IPS DF 6.9 (cell line): ENCODE data around the gene DPP6.

Source experiments
- DNase-seq: peaks from one replicate; pipeline ENCODE4 v3.0.0-alpha.2; 2013; ENCODE audit warnings: low read depth, low spot score
- H3K27ac ChIP-seq: one replicate; pipeline ENCODE4 v1.5.1; 2013; ENCODE audit warnings: low read length, control low read depth
- H3K27me3 ChIP-seq: 2 replicates; pipeline ENCODE4 v1.6.1; 2013; ENCODE audit warnings: mild to moderate bottlenecking, low read length; ENCODE audit not compliant: control insufficient read depth, insufficient read depth
- H3K36me3 ChIP-seq: 2 replicates; pipeline ENCODE4 v1.6.1; 2013; ENCODE audit warnings: low read length; ENCODE audit not compliant: control insufficient read depth, insufficient read depth
- H3K4me1 ChIP-seq: 2 replicates; pipeline ENCODE4 v1.6.1; 2013; ENCODE audit warnings: low read length; ENCODE audit not compliant: control insufficient read depth, insufficient read depth
- H3K4me3 ChIP-seq: 2 replicates; pipeline ENCODE4 v1.5.1; 2013; ENCODE audit warnings: mild to moderate bottlenecking, low read length
- H3K9me3 ChIP-seq: 2 replicates; pipeline ENCODE4 v1.6.1; 2013; ENCODE audit warnings: low read length, inconsistent platforms; ENCODE audit not compliant: control insufficient read depth, insufficient read depth
- WGBS: extraction: QIAGEN DNeasy Blood & Tissue Kit; methylation state at CpG from one replicate; pipeline ENCODE4 v1.1.7; 2013; ENCODE audit warnings: mixed read lengths, missing lambda C conversion rate; ENCODE audit not compliant: insufficient read length, insufficient coverage; 5-methylcytosine and 5-hydroxymethylcytosine counted together

Gene DPP6

DNA sequence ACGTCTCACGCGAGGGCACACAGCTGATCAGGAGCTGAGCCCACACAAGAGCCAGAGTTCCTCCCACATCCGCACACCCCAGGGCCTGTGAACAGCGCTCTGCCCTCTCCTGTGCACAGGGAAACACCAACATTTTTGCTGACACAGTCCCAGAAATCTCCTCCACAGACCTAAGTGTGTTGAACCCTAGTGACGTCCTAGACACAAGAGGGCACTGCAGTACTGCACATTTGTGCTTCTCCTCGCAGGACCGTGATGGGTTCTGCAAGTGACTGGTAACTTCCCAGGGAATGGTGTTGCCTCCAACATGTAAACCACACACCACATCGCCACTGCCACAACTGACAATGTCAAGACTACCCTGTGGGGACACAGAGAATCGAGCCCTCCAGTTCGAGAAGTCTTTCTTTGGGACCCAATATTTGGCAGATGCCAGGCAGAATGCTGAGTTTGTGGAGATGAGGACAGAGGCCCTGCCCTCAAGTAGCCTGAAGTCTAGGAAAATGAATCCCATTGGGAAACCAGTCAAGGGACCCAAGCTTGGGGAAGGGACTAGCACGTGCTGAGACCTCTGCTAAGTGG, 780.5 kb downstream of the DPP6 start:
- no peak for DNase-seq
- no peaks in the 10 kb centered on the region for H3K36me3 ChIP-seq
- H3K4me3 ChIP-seq, result no peak overlapping the region
- H3K4me1 ChIP-seq, result no peaks in the 10 kb centered on the region
- no peaks in the 10 kb centered on the region for H3K9me3 ChIP-seq
- no CpG with 5 or more reads among the region's 12 CpGs for WGBS
- no peaks in the 10 kb centered on the region for H3K27me3 ChIP-seq
- H3K27ac ChIP-seq, result no peak overlapping the region

- DNase-seq, result no peak
- H3K9me3 ChIP-seq, result no peaks in the 10 kb centered on the region
- no peaks in the 10 kb centered on the region for H3K27me3 ChIP-seq
- H3K4me3 ChIP-seq, result no peak overlapping the region
- no peaks in the 10 kb centered on the region for H3K36me3 ChIP-seq
- H3K4me1 ChIP-seq, result no peaks in the 10 kb centered on the region
- no CpG with 5 or more reads among the region's 13 CpGs for WGBS
- H3K27ac ChIP-seq, result no peak overlapping the region
Observed at GRCh38 chr7:154836021-154836448, 783.8 kb downstream of the DPP6 start.

- no peak overlapping the region for H3K4me3 ChIP-seq
- no peaks in the 10 kb centered on the region for H3K9me3 ChIP-seq
- H3K4me1 ChIP-seq, result no peaks in the 10 kb centered on the region
- H3K27ac ChIP-seq, result no peak overlapping the region
- no peak for DNase-seq
- H3K36me3 ChIP-seq, result no peaks in the 10 kb centered on the region
- WGBS, result no CpG with 5 or more reads among the region's 8 CpGs
- H3K27me3 ChIP-seq, result no peaks in the 10 kb centered on the region
Observed at GRCh38 chr7:154837087-154837486, 784.9 kb downstream of the DPP6 start.

- no peak for DNase-seq
- H3K27ac ChIP-seq, result no peak overlapping the region
- H3K36me3 ChIP-seq, result no peaks in the 10 kb centered on the region
- no peaks in the 10 kb centered on the region for H3K4me1 ChIP-seq
- H3K27me3 ChIP-seq, result no peaks in the 10 kb centered on the region
- no peak overlapping the region for H3K4me3 ChIP-seq
- no peaks in the 10 kb centered on the region for H3K9me3 ChIP-seq
- WGBS, result 100% methylated on average over 1 of the region's 5 CpGs
Observed at GRCh38 chr7:154837622-154838021, 785.4 kb downstream of the DPP6 start.

DNA sequence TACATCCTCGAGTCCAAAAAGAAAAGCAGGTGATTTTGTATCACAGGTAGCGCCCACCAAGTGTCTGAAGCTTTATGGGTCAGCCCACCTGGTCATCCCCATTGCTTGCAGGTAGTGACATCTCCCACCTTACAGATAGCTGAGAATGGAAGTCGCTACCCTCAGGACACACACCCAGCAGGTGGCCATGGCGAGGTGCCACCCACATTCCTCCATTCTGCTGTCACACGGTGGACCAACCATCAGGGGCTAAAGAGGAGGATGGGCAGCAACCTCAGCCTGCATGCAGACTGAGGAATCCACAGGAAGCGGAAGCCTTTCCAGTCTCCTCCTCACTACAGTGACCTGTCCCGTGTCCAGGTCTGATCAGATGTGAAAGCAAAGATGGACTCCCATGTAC, 787.9 kb downstream of the DPP6 start:
- Histone ChIP-seq H3K27ac (no peak overlapping the region), H3K36me3 (no peaks in the 10 kb centered on the region), H3K27me3 (no peaks in the 10 kb centered on the region), H3K9me3 (no peaks in the 10 kb centered on the region), H3K4me1 (no peaks in the 10 kb centered on the region), H3K4me3 (no peak overlapping the region)
- DNase-seq, result no peak
- no CpG with 5 or more reads among the region's 7 CpGs for WGBS

GRCh38 chr7:154841731-154842331, 789.6 kb downstream of the DPP6 start:
- no peak overlapping the region for H3K27ac ChIP-seq
- no peak overlapping the region for H3K4me3 ChIP-seq
- H3K9me3 ChIP-seq, result no peaks in the 10 kb centered on the region
- H3K4me1 ChIP-seq, result no peaks in the 10 kb centered on the region
- DNase-seq, result no peak
- no peaks in the 10 kb centered on the region for H3K36me3 ChIP-seq
- no CpG with 5 or more reads among the region's 18 CpGs for WGBS
- H3K27me3 ChIP-seq, result no peaks in the 10 kb centered on the region

GRCh38 chr7:154842591-154842990, 790.4 kb downstream of the DPP6 start:
- WGBS, result no CpG with 5 or more reads among the region's 6 CpGs
- DNase-seq, result no peak
- Histone ChIP-seq H3K4me3 (no peak overlapping the region), H3K27me3 (no peaks in the 10 kb centered on the region; the same call in 1 of the 2 replicates), H3K27ac (no peak overlapping the region), H3K36me3 (no peaks in the 10 kb centered on the region), H3K9me3 (no peaks in the 10 kb centered on the region), H3K4me1 (no peaks in the 10 kb centered on the region)

DNA sequence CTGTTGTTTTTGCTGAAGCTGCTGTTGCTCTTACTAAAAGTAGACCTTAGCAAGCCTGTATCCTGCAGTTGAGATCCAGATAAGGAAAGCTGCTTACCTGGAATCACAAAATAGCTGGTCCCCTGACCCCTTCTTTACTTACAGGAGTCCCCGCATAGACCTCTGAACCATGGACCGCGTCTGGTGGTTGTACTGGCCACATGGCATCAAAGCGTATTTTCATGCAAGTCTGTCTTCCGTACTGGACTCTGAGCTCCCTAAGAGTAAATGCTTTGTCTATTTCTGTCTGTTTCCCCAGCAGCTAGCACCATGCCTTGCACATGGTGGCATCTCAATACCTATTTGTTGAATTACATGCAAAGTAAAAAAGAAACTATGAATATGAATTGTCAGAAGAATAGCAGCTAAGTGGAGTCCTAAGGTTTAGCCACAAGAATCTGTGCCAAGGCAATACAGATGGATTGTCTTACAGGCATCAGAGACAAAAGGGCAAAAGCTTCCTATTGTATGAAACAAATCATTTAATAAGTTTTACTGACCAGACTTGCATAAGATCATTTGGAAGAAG, 791.6 kb downstream of the DPP6 start:
- Histone ChIP-seq H3K9me3 (no peaks in the 10 kb centered on the region), H3K4me3 (no peak overlapping the region), H3K4me1 (no peaks in the 10 kb centered on the region), H3K27ac (no peak overlapping the region), H3K27me3 (no peaks in the 10 kb centered on the region; the same call in 1 of the 2 replicates), H3K36me3 (no peaks in the 10 kb centered on the region)
- DNase-seq, result no peak
- no CpG with 5 or more reads among the region's 5 CpGs for WGBS

DNA sequence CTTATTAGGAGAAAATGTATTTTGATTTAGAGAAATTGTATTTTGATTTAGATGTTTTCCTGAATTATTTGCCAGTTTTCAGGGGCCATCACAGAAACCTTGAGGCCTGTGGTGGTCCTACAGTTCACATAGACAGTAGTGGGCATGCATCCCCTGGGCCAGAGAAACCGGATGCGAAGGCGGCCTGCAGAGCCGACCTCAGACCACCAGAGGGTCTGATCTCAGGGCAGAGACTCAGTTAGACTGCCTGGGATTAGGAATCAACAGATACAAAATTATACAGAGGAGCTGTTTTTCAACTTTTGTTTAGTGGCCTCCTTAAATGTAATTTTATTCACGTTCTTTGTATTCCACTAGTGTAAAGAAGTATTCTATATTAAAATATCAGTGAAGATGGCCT, 792.3 kb downstream of the DPP6 start:
- Histone ChIP-seq H3K27me3 (no peaks in the 10 kb centered on the region; the same call in 1 of the 2 replicates), H3K27ac (no peak overlapping the region), H3K36me3 (no peaks in the 10 kb centered on the region), H3K4me1 (no peaks in the 10 kb centered on the region), H3K9me3 (no peaks in the 10 kb centered on the region), H3K4me3 (no peak overlapping the region)
- WGBS, result no CpG with 5 or more reads among the region's 5 CpGs
- no peak for DNase-seq

- no peak overlapping the region for H3K4me3 ChIP-seq
- H3K27me3 ChIP-seq, result no peaks in the 10 kb centered on the region; the same call in 1 of the 2 replicates
- H3K9me3 ChIP-seq, result no peaks in the 10 kb centered on the region
Observed at GRCh38 chr7:154844955-154845354, 792.8 kb downstream of the DPP6 start.

DNA sequence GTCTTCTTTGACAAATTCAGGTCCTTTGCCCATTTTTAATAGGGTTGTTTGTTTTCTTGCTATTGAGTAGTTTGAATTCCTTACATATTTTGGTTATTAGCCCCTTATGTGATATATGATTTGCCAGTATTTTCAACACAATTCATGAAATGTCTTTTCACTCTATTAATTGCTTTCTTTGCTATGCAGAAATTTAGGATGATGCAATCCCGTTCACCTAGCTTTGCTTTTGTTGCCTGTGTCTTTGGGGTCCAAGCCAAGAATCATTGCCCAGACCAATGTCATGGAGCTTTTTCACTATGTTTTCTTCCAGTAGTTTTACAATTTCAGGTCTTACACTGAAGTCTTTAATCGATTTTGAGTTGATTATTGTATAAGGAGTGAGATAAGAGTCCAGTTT, 796.3 kb downstream of the DPP6 start:
- no CpG with 5 or more reads among the region's 2 CpGs for WGBS
- Histone ChIP-seq H3K27me3 (no peaks in the 10 kb centered on the region; the same call in 1 of the 2 replicates), H3K9me3 (no peaks in the 10 kb centered on the region), H3K4me1 (no peaks in the 10 kb centered on the region; the same call in 1 of the 2 replicates), H3K27ac (no peak overlapping the region), H3K4me3 (no peak overlapping the region), H3K36me3 (no peaks in the 10 kb centered on the region)
- no peak for DNase-seq

More at GRCh38 chr7:154844955-154845354, 792.8 kb downstream of the DPP6 start:
- DNase-seq, result no peak
- H3K4me1 ChIP-seq, result no peaks in the 10 kb centered on the region
- H3K36me3 ChIP-seq, result no peaks in the 10 kb centered on the region
- H3K27ac ChIP-seq, result no peak overlapping the region
- no CpG with 5 or more reads among the region's 5 CpGs for WGBS
